Renal cortex interstitium (tissue), 11 donors: ENCODE data around the gene CDH20. TPM values are rescaled to one million over a fixed set of nuclear protein-coding genes. Genes with fewer than 3 reads are reported as not detected.

Source experiments
- DNase-seq, 11 donors: peaks; one replicate each; pipeline ENCODE4 v3.0.0-alpha.2; 2013; ENCODE audit warnings: low read depth in 9 of 11, low spot score in 4 of 11; ENCODE audit errors: extremely low read depth in 1 of 11
- polyA plus RNA-seq, 3 donors: library from polyadenylated mRNA; unstranded; fragments of 120-200 nt; gene quantifications; one replicate each; pipeline ENCODE4 v1.2.1, GENCODE V29; 2013; ENCODE audit not compliant: insufficient read length in 3 of 3

CDH20 gene
- polyA plus RNA-seq, 3 donors: 3.6 to 4.5 (median 3.7) TPM

DNA sequence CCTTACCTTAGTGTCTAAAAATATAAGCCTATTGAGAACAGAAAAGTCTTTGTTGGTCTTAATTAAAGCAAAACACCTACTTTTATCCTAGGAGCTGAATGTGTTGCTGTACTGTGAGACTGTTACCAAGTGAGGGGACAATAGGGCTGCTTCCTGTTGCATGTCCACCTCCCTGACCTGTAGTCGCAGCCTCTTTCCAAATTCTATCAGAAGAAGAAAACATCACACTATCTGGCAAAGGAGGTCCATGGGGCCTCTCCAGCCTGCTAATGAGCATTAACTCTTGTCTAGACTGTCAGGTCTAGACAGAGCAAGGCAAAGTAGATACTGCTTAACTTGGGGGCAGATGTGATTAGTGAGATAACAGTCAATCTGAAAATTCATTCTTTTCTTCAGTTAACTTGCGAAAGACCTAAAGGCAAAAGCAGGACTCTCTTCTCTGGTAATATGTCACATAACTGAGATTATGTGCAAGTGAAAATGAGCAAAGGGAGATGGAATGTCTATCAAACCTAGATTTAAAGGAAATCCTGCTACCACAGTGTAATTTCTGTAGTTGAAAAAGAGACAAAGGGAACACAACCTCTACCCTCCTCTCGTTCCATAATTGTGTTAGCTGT lies 66.9 kb downstream of the CDH20 start:
- DNase-seq: no peak

GRCh38 chr18:61400716-61401115 lies 67.5 kb downstream of the CDH20 start:
- no peak for DNase-seq

GRCh38 chr18:61402726-61403125 lies 69.5 kb downstream of the CDH20 start:
- no peak for DNase-seq

DNA sequence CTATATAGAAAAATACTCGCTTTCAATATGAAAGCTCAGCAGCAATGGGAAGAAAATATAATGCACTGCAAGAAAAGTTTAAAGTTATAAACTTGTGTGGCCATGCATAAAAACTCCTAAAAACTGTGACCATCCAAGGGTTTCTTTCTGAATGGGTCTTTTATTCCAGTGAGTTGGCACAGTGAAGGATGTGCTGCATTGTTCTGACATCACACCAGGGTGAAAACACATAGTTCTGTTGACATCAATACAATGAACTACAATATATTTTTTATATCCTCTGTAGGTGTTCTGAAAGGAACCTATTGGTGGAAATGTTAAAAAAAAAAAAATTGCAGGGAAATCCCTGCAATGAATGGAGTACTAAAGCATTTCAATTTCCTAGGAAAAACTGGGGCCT lies 80.2 kb downstream of the CDH20 start:
- no peak for DNase-seq

DNA sequence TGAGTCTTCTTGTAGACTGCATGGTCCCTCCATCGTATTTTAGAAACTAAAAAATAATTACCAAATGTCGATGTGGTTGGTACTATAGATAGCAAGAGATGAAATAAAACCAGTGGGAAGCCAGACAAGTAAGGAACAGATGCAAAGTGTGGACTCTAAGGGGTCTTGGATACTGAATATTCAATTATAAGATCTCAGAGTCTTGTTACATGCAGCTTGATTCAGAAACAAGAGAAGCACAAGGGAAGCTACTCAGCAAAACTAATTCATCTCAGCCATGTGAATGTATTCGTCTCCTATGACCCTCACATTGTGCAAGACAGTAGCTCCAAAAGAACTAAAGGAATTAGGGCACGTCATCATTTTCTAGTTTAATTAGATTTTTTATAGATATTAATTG lies 80.9 kb downstream of the CDH20 start:
- DNase-seq: no peak

GRCh38 chr18:61419763-61420162 lies 86.5 kb downstream of the CDH20 start:
- DNase-seq: no peak

DNA sequence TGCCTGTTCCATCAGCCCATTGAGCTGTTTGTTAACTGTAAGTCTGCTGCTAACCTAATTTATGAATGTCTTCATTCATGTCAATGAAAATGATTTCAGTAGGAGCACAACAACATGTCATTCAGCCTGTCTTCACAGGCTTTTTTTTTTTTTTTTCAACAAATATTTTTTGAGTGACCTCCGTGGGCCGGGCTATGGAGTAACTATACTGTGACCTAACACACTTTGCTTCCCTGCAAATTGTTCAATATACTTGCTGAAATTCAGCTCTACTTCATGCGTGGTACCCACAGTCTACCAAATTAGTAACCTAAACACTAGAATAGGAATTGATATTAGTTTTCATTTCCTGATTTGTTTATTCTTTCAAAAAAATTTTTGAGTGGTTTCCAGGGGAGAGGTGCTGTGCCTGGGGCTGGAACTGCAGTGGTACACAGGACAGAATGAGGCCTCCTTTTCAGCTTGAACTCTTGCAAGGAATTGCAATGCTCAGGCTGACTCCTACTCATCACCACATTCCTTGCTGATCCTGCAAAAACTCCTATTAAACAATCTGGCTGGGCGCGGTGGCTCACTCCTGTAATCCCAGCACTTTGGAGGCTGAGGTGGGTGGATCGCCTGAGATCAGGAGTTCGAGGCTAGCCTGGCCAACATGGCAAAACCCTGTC lies 87.1 kb downstream of the CDH20 start:
- DNase-seq: no peak

GRCh38 chr18:61426492-61427053 lies 93.3 kb downstream of the CDH20 start:
- no peak for DNase-seq

DNA sequence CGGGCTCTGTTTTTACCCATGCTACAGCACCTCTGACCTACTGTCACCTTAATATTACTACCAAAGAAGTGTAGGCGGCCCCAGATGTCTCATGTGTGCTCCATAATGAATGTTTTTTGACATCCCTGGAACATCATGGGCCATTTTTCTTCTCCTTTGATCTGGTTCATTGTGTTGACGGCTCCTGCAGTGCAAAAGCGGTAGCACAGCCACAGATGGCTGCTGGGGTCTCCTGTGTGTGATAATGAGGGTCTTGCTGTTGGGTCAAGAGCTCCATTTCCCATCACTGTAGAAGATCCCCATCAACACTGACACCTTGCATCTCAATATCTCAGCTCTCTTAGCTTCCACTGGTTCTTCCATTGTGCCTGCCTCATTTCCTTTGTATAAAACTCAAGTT lies 95.0 kb downstream of the CDH20 start:
- DNase-seq: no peak

DNA sequence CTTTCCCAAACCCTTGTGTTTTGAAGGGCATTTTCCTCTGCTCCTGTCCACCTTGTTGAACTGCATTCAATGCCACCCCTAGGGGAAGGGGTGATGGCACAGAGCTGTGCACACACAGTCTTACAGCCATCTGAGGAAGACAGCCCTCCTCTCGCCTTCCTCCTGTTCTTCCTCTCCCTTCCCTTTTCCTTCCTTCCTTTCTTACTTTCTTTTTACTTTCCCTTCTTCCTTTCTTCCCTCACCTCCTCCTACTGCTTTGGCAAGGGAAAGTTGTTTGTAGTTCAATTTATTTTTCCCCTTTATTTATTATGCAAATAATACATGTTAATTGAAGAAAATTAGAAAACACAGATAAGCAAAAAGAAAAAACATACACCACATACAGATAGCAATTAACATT lies 99.4 kb downstream of the CDH20 start:
- no peak for DNase-seq

- DNase-seq: no peak
These were observed 101.9 kb downstream of the CDH20 start for GRCh38 chr18:61435064-61435652.

DNA sequence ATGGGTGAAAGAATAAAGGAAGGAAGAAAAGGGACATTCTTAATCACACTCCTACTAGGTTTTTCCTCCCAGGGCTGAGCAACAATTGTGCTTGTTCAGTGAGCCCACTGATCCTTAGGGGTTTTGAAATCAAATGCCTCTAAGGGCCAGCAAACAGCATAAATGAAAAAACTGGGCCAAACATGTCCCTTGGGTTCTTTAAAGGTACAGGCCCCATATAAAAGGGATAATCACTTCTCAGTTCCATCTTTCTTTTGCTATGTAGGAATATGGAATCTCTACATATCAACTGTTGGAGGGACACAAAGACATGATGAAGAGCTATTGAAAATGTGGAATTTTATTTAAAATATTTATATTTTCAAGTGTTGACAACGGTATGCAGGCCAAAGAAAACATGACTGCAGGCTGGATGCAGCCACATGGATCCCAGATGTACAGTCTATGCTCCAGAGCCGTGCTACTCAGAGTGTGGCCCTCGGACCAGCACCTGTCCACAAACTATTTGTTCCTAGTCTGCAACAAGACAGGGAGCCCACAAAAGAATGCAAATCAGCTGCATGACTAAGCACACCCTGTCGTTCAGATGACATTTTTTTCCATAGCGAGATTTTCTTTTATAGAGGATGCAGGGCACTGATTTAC lies 110.0 kb downstream of the CDH20 start:
- DNase-seq: no peak

GRCh38 chr18:61448316-61448715 lies 115.1 kb downstream of the CDH20 start:
- no peak for DNase-seq

- DNase-seq: peak in 1 of 11 donors; percentile 8
These were observed 126.8 kb downstream of the CDH20 start for GRCh38 chr18:61459896-61460648.

DNA sequence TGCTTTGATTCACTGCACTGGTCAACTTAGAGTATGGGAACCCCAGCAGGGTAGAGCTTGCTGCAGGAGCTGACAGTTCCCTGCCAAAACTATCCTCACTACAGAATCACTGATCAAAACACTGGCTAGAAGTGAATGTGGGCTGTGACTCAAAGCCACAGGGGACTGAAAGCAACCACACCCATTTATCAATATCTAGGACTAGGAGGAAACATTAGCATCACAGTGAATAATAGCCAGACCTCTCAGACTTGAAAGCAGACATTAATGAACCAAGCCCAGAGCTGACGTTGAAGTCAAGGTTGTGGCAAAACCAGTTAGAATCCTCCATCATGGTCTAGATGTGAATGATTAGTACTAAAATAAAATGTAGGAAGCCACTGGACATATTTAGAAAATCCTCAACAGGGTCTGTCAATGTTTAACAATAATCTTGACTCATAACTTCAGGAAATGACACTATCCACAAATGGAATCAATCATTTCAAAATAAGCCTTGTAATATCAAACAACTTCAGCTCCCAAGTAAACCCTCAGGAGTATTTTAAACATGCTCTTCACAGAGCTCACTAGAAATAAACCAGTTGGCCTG lies 131.4 kb downstream of the CDH20 start:
- no peak for DNase-seq

- DNase-seq: no peak
These were observed 133.5 kb downstream of the CDH20 start for GRCh38 chr18:61466736-61467135.

DNA sequence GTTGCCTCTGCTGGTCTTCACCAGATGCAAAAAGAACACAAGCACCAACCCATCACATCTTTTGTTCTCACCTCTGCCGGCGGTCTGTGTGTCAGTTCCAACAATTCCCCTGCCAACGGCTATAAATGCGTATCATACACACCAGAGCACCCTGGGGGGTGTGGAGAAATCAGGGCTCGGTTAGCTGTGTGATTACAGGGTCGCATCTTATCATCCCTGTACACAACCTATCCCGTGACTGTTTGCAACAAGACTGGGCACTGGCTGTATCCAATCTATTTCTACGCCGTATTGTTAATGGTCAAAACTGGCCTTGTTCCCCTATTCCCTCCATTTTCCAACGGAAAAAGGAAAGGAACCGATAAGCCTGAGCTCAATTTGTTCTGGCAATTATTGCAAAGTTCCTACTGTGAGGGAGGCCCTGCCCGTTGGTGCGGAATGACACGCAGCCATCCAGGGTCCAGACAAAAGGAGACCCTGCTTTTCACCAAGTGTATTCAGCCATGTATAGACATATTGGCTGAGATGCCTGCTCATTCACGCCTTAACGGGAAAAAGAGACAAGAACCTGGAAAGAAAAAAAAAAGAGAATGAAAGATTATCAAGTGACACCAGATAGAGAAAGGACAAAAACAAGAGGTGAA lies 136.9 kb downstream of the CDH20 start:
- DNase-seq: no peak

DNA sequence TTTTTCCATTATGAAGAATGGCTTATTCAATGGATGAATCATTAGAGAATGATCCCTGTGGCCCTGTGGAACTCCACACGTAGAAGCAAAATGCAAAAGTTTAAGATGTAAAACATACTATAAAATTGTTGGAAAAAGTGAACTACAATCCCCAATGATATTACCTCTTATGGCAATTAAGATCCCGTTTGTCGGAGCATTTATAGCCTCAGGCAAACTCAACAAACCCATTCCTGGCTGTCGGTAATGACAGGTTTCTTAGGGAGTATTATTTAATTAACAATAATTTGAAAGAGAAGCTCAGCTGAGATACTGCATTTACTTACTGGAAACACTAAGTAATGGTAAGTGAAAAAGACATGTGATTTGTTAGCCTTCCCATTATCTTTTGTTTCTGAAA lies 138.3 kb downstream of the CDH20 start:
- DNase-seq: no peak
